DND-41 (cell line): ENCODE results near the gene SMIM23.

Experiments
- CTCF ChIP-seq: IDR thresholded peaks from 2 replicates; pipeline ENCODE4 v1.5.1; 2012; ENCODE audit warnings: borderline replicate concordance, low read length, moderate library complexity, mild to moderate bottlenecking; ENCODE audit not compliant: poor library complexity, severe bottlenecking; ENCODE audit errors: extremely low read depth
- EZH2 ChIP-seq: IDR thresholded peaks from 3 replicates; pipeline ENCODE4 v1.6.1; 2012; ENCODE audit warnings: borderline replicate concordance, low read depth, mild to moderate bottlenecking, moderate library complexity, low read length, inconsistent platforms; ENCODE audit not compliant: severe bottlenecking

GRCh38 chr5:171782332-171782966 lies 3.2 kb upstream of the SMIM23 start:
- TF ChIP-seq EZH2 (no peak), CTCF (no peak)
